H1 (cell line): ENCODE measurements around the gene BNC2. TPM values are rescaled to one million over a fixed set of nuclear protein-coding genes. Genes with fewer than 3 reads are reported as not detected.

ENCODE experiments used
- CTCF ChIA-PET: fragments of 300-600 bp; sonication (Branson Sonifier 250); formaldehyde crosslinking; loops from one replicate; lab custom pipeline; 2021; ENCODE audit not compliant: partially characterized antibody; lab: Charles Lee
- POLR2A ChIA-PET: fragments of 300-600 bp; sonication (Branson Sonifier 250); formaldehyde crosslinking; loops from one replicate; lab custom pipeline; 2021; ENCODE audit warnings: inconsistent platforms; ENCODE audit not compliant: partially characterized antibody; lab: Charles Lee
- DNase-seq, 2 experiments: peaks; one replicate each; pipeline versions ENCODE4 v3.0.0 to v3.0.0-alpha.2; 2010 to 2022; ENCODE audit warnings: low spot score in 2 of 2, low read depth in 1 of 2, mixed read lengths in 1 of 2
- FAIRE-seq: peaks from 2 replicates; lab custom pipeline; 2011; peaks lifted over from hg19 to GRCh38; lab: Jason Lieb, UNC
- H2AFZ ChIP-seq: 2 replicates; pipeline ENCODE4 v1.8.1; 2012; ENCODE audit warnings: low read length, inconsistent platforms
- H2AK5ac ChIP-seq: 2 replicates; pipeline ENCODE4 v1.6.1; 2013; ENCODE audit warnings: low read depth, low read length
- H2BK120ac ChIP-seq: replicated peaks from 2 replicates; pipeline ENCODE3; 2013; ENCODE audit warnings: low read depth, low read length, inconsistent platforms
- H2BK12ac ChIP-seq: 2 replicates; pipeline ENCODE4 v1.6.1; 2013; ENCODE audit warnings: low read depth, low read length
- H2BK15ac ChIP-seq: 2 replicates; pipeline ENCODE4 v1.6.1; 2013; ENCODE audit warnings: low read length
- H2BK20ac ChIP-seq: 2 replicates; pipeline ENCODE4 v1.6.1; 2013; ENCODE audit warnings: low read length
- H2BK5ac ChIP-seq: 2 replicates; pipeline ENCODE4 v1.6.1; 2013; ENCODE audit warnings: low read depth, low read length
- H3K14ac ChIP-seq: 2 replicates; pipeline ENCODE4 v1.6.1; 2013; ENCODE audit warnings: inconsistent platforms; ENCODE audit not compliant: insufficient read length
- H3K18ac ChIP-seq: 2 replicates; pipeline ENCODE4 v1.6.1; 2013; ENCODE audit warnings: low read length; ENCODE audit errors: extremely low read depth
- H3K23ac ChIP-seq: 2 replicates; pipeline ENCODE4 v1.6.1; 2013; ENCODE audit warnings: inconsistent platforms; ENCODE audit not compliant: insufficient read length
- H3K23me2 ChIP-seq: 2 replicates; pipeline ENCODE4 v1.6.1; 2013; ENCODE audit warnings: low read depth, low read length
- H3K27ac ChIP-seq: 2 replicates; pipeline ENCODE4 v1.6.1; 2011; ENCODE audit warnings: low read depth, low read length, inconsistent platforms
- H3K27me3 ChIP-seq, 4 experiments: replicated peaks in 1 of 4; 1 replicate in 1 of 4; 2 replicates in 3 of 4; pipeline versions ENCODE4 v1.6.1 to v1.8.1; 2011 to 2013; ENCODE audit warnings: low read length in 3 of 4, mild to moderate bottlenecking in 3 of 4, inconsistent platforms in 2 of 4, mixed read lengths in 2 of 4, moderate library complexity in 1 of 4; ENCODE audit not compliant: control insufficient read depth in 3 of 4, insufficient read depth in 3 of 4; ENCODE audit errors: extremely low read depth in 1 of 4
- H3K36me3 ChIP-seq, 4 experiments: 2 replicates each; pipeline versions ENCODE4 v1.6.1 to v1.8.1; 2011 to 2013; ENCODE audit warnings: mild to moderate bottlenecking in 4 of 4, low read length in 3 of 4, moderate library complexity in 2 of 4, control low read depth in 1 of 4, inconsistent platforms in 1 of 4; ENCODE audit not compliant: insufficient read depth in 4 of 4, control insufficient read depth in 2 of 4
- H3K4ac ChIP-seq: replicated peaks from 2 replicates; pipeline ENCODE3; 2013; ENCODE audit warnings: low read length, low read depth, mixed read lengths, inconsistent platforms; ENCODE audit not compliant: insufficient read length
- H3K4me1 ChIP-seq, 4 experiments: replicated peaks in 1 of 4; 1 replicate in 1 of 4; 2 replicates in 3 of 4; pipeline versions ENCODE4 v1.6.1 to v1.8.1; 2011 to 2013; ENCODE audit warnings: low read length in 3 of 4, inconsistent platforms in 2 of 4, mixed read lengths in 1 of 4; ENCODE audit not compliant: insufficient read depth in 4 of 4, control insufficient read depth in 3 of 4
- H3K4me2 ChIP-seq, 2 experiments: 2 replicates each; pipeline versions ENCODE4 v1.6.1 to v1.8.1; 2011 to 2013; ENCODE audit warnings: low read depth in 2 of 2, low read length in 2 of 2, control low read depth in 1 of 2, inconsistent platforms in 1 of 2, mild to moderate bottlenecking in 1 of 2; ENCODE audit not compliant: insufficient read depth in 1 of 2
- H3K4me3 ChIP-seq, 4 experiments: fragments of 200-600, 300-600 bp in 1 of 4; sonication (generic), shearing (Covaris generic), sonication (Bioruptor Twin) in 1 of 4; 2 replicates each; pipeline versions ENCODE4 v1.5.1 to v1.8.1; 2011 to 2016; ENCODE audit warnings: low read length in 4 of 4, low read depth in 3 of 4, control low read depth in 2 of 4, inconsistent platforms in 2 of 4, mild to moderate bottlenecking in 2 of 4, mixed read lengths in 1 of 4, moderate library complexity in 1 of 4; ENCODE audit not compliant: insufficient read depth in 2 of 4; ENCODE audit errors: extremely low read depth in 1 of 4
- H3K56ac ChIP-seq: replicated peaks from 2 replicates; pipeline ENCODE3; 2013; ENCODE audit warnings: low read depth, mild to moderate bottlenecking, mixed read lengths, low read length, inconsistent platforms; ENCODE audit not compliant: insufficient read length
- H3K79me1 ChIP-seq: 2 replicates; pipeline ENCODE4 v1.6.1; 2013; ENCODE audit warnings: low read depth, low read length, control low read depth
- H3K79me2 ChIP-seq, 2 experiments: 2 replicates each; pipeline versions ENCODE4 v1.6.1 to v1.8.1; 2012 to 2013; ENCODE audit warnings: low read length in 2 of 2, mild to moderate bottlenecking in 2 of 2, inconsistent platforms in 1 of 2; ENCODE audit not compliant: insufficient read depth in 2 of 2, control insufficient read depth in 1 of 2
- H3K9ac ChIP-seq, 4 experiments: replicated peaks in 1 of 4; 1 replicate in 1 of 4; 2 replicates in 3 of 4; pipeline versions ENCODE4 v1.6.1 to v1.8.1; 2011 to 2013; ENCODE audit warnings: low read depth in 3 of 4, low read length in 3 of 4, control low read depth in 2 of 4, mild to moderate bottlenecking in 2 of 4, moderate library complexity in 2 of 4, inconsistent platforms in 1 of 4; ENCODE audit errors: extremely low read depth in 1 of 4
- H3K9me3 ChIP-seq, 2 experiments: 2 replicates each; pipeline versions ENCODE4 v1.6.1 to v1.8.1; 2012 to 2013; ENCODE audit warnings: mild to moderate bottlenecking in 2 of 2, moderate library complexity in 2 of 2, control low read depth in 1 of 2, inconsistent platforms in 1 of 2, low read depth in 1 of 2, low read length in 1 of 2, mixed read lengths in 1 of 2; ENCODE audit not compliant: insufficient read depth in 2 of 2
- H4K20me1 ChIP-seq, 2 experiments: replicated peaks in 1 of 2; 2 replicates each; pipeline versions ENCODE3 to v1.8.1; 2011 to 2013; ENCODE audit warnings: inconsistent platforms in 2 of 2, low read length in 2 of 2, mild to moderate bottlenecking in 1 of 2; ENCODE audit not compliant: insufficient read depth in 2 of 2, control insufficient read depth in 1 of 2
- H4K5ac ChIP-seq: 2 replicates; pipeline ENCODE4 v1.6.1; 2013; ENCODE audit warnings: low read length, low read depth, mixed read lengths, inconsistent platforms; ENCODE audit not compliant: insufficient read length
- H4K8ac ChIP-seq: 2 replicates; pipeline ENCODE4 v1.8.0; 2013; ENCODE audit warnings: mild to moderate bottlenecking, moderate library complexity, low read length, inconsistent platforms; ENCODE audit not compliant: insufficient read depth; ENCODE audit errors: extremely low read depth
- H4K91ac ChIP-seq: replicated peaks from 2 replicates; pipeline ENCODE3; 2013; ENCODE audit warnings: low read length, mixed read lengths, inconsistent platforms; ENCODE audit not compliant: insufficient read length
- CEBPB ChIP-seq: IDR thresholded peaks from 2 replicates; pipeline ENCODE4 v1.6.1; 2012; ENCODE audit warnings: low read depth, low read length
- EZH2 ChIP-seq: fragments of 200-600 bp; sonication (generic); IDR thresholded peaks from 2 replicates; pipeline ENCODE4 v1.7.1; 2012; ENCODE audit warnings: low read depth, mild to moderate bottlenecking, moderate library complexity, low read length, inconsistent platforms; ENCODE audit not compliant: severe bottlenecking
- JUN ChIP-seq: IDR thresholded peaks from 2 replicates; pipeline ENCODE4 v1.6.1; 2011; ENCODE audit warnings: low read depth, mild to moderate bottlenecking, improper control_type of control experiment, low read length
- PHF8 ChIP-seq: fragments of 200-600 bp; sonication (generic); conservative IDR thresholded peaks from 2 replicates; pipeline ENCODE4 v1.7.1; 2012; ENCODE audit warnings: low read depth, mild to moderate bottlenecking, inconsistent platforms, low read length, moderate library complexity
- POU5F1 ChIP-seq: IDR thresholded peaks from 2 replicates; pipeline ENCODE4 v1.6.1; 2011; ENCODE audit warnings: low read depth, mild to moderate bottlenecking, low read length, moderate library complexity
- SAP30 ChIP-seq: fragments of 300-600 bp; sonication (generic); IDR thresholded peaks from 2 replicates; pipeline ENCODE4 v1.7.1; 2012; ENCODE audit warnings: low read length, moderate library complexity, mild to moderate bottlenecking, inconsistent platforms; ENCODE audit not compliant: insufficient read depth, insufficient replicate concordance
- SIN3A ChIP-seq, 2 experiments: IDR thresholded peaks in 1 of 2; conservative IDR thresholded peaks in 1 of 2; 2 replicates each; pipeline ENCODE4 v1.6.1; 2011 to 2012; ENCODE audit warnings: low read length in 2 of 2, improper control_type of control experiment in 1 of 2, low read depth in 1 of 2, mild to moderate bottlenecking in 1 of 2
- SP1 ChIP-seq: IDR thresholded peaks from 2 replicates; pipeline ENCODE4 v1.6.1; 2011; ENCODE audit warnings: low read depth, low read length
- SP4 ChIP-seq: IDR thresholded peaks from 2 replicates; pipeline ENCODE4 v1.6.1; 2012; ENCODE audit warnings: low read length, inconsistent platforms
- TAF1 ChIP-seq: IDR thresholded peaks from 2 replicates; pipeline ENCODE4 v1.6.1; 2011; ENCODE audit warnings: mild to moderate bottlenecking, low read depth, low read length
- WGBS, 2 experiments: shearing (Covaris generic) in 1 of 2; methylation state at CpG; one replicate each; pipeline versions ENCODE4 v1.1.6 to v1.1.7; 2013 to 2015; ENCODE audit warnings: low lambda C conversion rate in 2 of 2, mixed read lengths in 2 of 2, inconsistent platforms in 1 of 2, low coverage in 1 of 2, missing lambda C conversion rate in 1 of 2; ENCODE audit not compliant: insufficient replicate concordance in 2 of 2, insufficient coverage in 1 of 2, insufficient read length in 1 of 2; ENCODE audit errors: extremely low coverage in 1 of 2, missing lambda C conversion rate in 1 of 2; 5-methylcytosine and 5-hydroxymethylcytosine counted together
- polyA plus RNA-seq, 7 experiments: library from polyadenylated mRNA; depleted of rRNA in 3 of 7; stranded (reverse) in 5 of 7; unstranded in 2 of 7; fragments of >200 nt in 5 of 7; fragments of 200-250 nt in 2 of 7; gene quantifications; 1 replicate in 5 of 7; 2 replicates in 1 of 7; 4 replicates in 1 of 7; pipeline versions ENCODE4 v1.2.1 to v1.2.3, GENCODE V29; 2011 to 2013; ENCODE audit warnings: missing spikeins in 2 of 7, mixed read lengths in 2 of 7
- total RNA-seq: library from RNA; stranded (reverse); fragmentation: NEBNext Ultra II Directional; extraction: Animal tissue kit (Norgen Biotek cat#: 25700); gene quantifications from 2 replicates; pipeline ENCODE4 v1.2.1, GENCODE V29; 2021
- TF ChIP-seq, protein P1 (sequence below): IDR thresholded peaks from 2 replicates; pipeline ENCODE4 v1.6.1; 2012; ENCODE audit warnings: inconsistent platforms

Gene BNC2
- total and polyA plus RNA-seq, 2 of the 8 experiments (the other 6 are each of a cell fraction or from before 2014, with no cell fraction given): 16.0 to 26.8 TPM

DNA sequence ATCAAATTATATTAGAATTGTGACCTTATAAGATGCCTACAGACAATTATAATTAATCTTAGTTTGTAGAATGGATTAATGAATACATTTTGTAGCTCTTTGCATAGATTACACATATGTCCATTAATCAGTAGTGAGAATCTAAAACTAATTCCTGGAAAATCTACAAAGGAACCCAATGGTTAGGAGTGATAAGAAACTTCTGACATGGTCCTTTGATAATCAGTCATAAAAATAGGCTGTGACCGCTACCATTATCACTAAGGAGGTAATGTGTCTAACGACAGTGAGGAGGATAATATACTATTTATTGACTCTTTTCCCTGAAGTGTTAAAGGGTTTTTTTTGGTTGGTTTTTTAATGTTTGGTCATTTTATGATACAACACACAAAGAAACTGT lies 46.6 kb downstream of the BNC2 start:
- Histone ChIP-seq H3K4ac (no peak overlapping the region), H3K9me3 (no peaks in the 10 kb centered on the region), H2BK12ac (no peak overlapping the region), H3K27me3 (no peaks in the 10 kb centered on the region), H3K79me2 (peaks cover 0 to 47% of the 10 kb centered on the region in 2 experiments; a peak in 2 of 4 replicates), H3K36me3 (no peaks in the 10 kb centered on the region; a peak in 1 of 8 replicates), H2AFZ (no peak overlapping the region), H4K20me1 (no peaks in the 10 kb centered on the region), H4K5ac (no peak overlapping the region), H3K79me1 (no peaks in the 10 kb centered on the region; the same call in 1 of the 2 replicates), H4K8ac (no peak overlapping the region), H3K4me1 (peaks cover 7 to 19% (median 10%) of the 10 kb centered on the region in 4 experiments; a peak in 5 of 7 replicates), H3K4me2 (no peak overlapping the region), H2BK15ac (no peak overlapping the region), H2AK5ac (no peak overlapping the region), H2BK120ac (no peak overlapping the region), H2BK20ac (no peak overlapping the region), H3K23ac (no peak overlapping the region), H2BK5ac (no peak overlapping the region), H3K14ac (no peak overlapping the region), H3K4me3 (no peak overlapping the region), H3K9ac (no peak overlapping the region), H4K91ac (no peak overlapping the region), H3K56ac (no peak overlapping the region), H3K27ac (no peak overlapping the region), H3K23me2 (no peaks in the 10 kb centered on the region), H3K18ac (no peak overlapping the region)
- ChIA-PET CTCF (interaction anchor here (0.7 to 1.6 kb wide), 5 partner anchors 12 to 99 kb away, joined by 3 to 6 read pairs (median 4); no protein-coding TSS in a partner anchor), POLR2A (interaction anchor here (1.0 to 2.4 kb wide), 3 partner anchors 9 to 48 kb away, joined by 3 to 7 read pairs (median 3); no protein-coding TSS in a partner anchor)
- WGBS, 2 experiments: 87% methylated on average over 2 of the region's 2 CpGs; no CpG with 5 or more reads in 1 of the 2 experiments
- DNase-seq (no peak), FAIRE-seq (no peak)
- TF ChIP-seq PHF8 (no peak), JUN (no peak), POU5F1 (no peak), SIN3A (conservative IDR thresholded peaks at IDR 0.05 in 1 of 2, IDR thresholded peaks at IDR 0.05 in 1 of 2; ENCODE audit: low read depth in 1 of 2, low read length in 2 of 2) (no peak), SP1 (no peak), SAP30 (no peak), SP4 (no peak), CEBPB (no peak), EZH2 (no peak), TAF1 (no peak)
- TF ChIP-seq, protein P1, sequence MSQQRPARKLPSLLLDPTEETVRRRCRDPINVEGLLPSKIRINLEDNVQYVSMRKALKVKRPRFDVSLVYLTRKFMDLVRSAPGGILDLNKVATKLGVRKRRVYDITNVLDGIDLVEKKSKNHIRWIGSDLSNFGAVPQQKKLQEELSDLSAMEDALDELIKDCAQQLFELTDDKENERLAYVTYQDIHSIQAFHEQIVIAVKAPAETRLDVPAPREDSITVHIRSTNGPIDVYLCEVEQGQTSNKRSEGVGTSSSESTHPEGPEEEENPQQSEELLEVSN: no peak
